ENCODE results near the gene PPP2R5B. TPM values are rescaled to one million over a fixed set of nuclear protein-coding genes. Genes with fewer than 3 reads are reported as not detected.

Gene PPP2R5B
- total and polyA plus RNA-seq, 9 of the 15 experiments (the other 6 are each of a cell fraction or from before 2014, with no cell fraction given) = 0.10 to 7.8 (median 3.3) TPM

DNA sequence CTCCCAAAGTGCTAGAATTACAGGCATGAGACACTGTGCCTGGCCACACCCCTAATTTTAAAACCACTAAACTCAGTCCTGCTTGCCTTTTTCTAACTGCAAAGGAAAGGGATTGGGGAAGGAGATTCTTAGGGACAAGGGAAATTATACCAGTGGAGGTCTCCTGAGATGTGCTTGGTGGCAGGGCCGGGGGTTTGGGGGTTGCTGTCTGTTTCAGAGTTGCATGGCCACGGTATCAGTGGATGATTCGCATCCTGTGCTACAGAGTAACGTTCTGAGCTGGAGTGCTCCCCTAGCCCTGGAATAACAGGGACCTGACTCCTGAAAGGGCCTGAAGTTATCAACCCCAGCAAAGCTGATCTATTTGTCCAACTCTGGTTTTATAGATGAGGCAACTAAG lies 12.1 kb downstream of the PPP2R5B start:
- H3K4me2 ChIP-seq (ENCODE audit: insufficient read depth, low read length) = no peak overlapping the region
- ATAC-seq (no peak; the same call in 1 of the 3 replicates), DNase-seq (ENCODE audit: extremely low read depth in 1 of 4, low spot score in 3 of 4) (no peak), FAIRE-seq (no peak)
- H3K9me1 ChIP-seq (ENCODE audit: control insufficient read depth, insufficient read depth, low read length) = no peaks in the 10 kb centered on the region
- POLR2A ChIA-PET = interaction anchor here (0.6 to 2.3 kb wide), 8 partner anchors 9 to 176 kb away, joined by 3 to 8 read pairs (median 4); partner anchors contain the start of gene SAC3D1
- no peaks in the 10 kb centered on the region; the same call in 1 of the 2 replicates for H4K20me1 ChIP-seq (replicated peaks; ENCODE audit: control insufficient read depth, insufficient read depth, low read length)
- intact Hi-C loops (cut with micrococcal nuclease) = no loop called here
- no peaks in the 10 kb centered on the region for H3K9me3 ChIP-seq (replicated peaks; ENCODE audit: control insufficient read depth, insufficient read depth, low read depth, low read length)
- in situ Hi-C loops (cut with MboI) = no loop called here
- CTCF ChIA-PET (ENCODE audit: low intra/inter-chr PET ratio) = no interaction called here
- H3K27ac ChIP-seq (ENCODE audit: extremely low read depth, low read depth, low read length) = no peak overlapping the region
- no peak overlapping the region for H2AFZ ChIP-seq (ENCODE audit: low read depth, low read length)
- H3K4me3 ChIP-seq = no peak overlapping the region
- no peak overlapping the region; a peak in 1 of 4 replicates for H3K9ac ChIP-seq (ENCODE audit: insufficient read depth in 1 of 2, low read depth in 2 of 2, low read length in 2 of 2)
- no peaks in the 10 kb centered on the region; a peak in 1 of 5 replicates for H3K27me3 ChIP-seq (ENCODE audit: control insufficient read depth in 2 of 2, insufficient read depth in 2 of 2, low read length in 2 of 2)
- H3K4me1 ChIP-seq (replicated peaks in 1 of 2; ENCODE audit: control insufficient read depth in 2 of 2, insufficient read depth in 2 of 2, low read length in 2 of 2) = peaks cover 8 to 28% of the 10 kb centered on the region in 2 experiments; a peak in 4 of 5 replicates
- WGBS (ENCODE audit: insufficient coverage, low coverage, missing lambda C conversion rate) = 46% methylated on average over 4 of the region's 4 CpGs
- H3K36me3 ChIP-seq (ENCODE audit: control insufficient read depth, insufficient read depth, low read length) = 0 out of 3 replicates have a peak, but pooled peaks cover 3% of the 10 kb centered on the region
- no peaks in the 10 kb centered on the region for H3K79me2 ChIP-seq (ENCODE audit: control insufficient read depth, insufficient read depth, low read length)
- BruUV-seq (replicated peaks) = no TSS peak
- TF ChIP-seq, protein P1, sequence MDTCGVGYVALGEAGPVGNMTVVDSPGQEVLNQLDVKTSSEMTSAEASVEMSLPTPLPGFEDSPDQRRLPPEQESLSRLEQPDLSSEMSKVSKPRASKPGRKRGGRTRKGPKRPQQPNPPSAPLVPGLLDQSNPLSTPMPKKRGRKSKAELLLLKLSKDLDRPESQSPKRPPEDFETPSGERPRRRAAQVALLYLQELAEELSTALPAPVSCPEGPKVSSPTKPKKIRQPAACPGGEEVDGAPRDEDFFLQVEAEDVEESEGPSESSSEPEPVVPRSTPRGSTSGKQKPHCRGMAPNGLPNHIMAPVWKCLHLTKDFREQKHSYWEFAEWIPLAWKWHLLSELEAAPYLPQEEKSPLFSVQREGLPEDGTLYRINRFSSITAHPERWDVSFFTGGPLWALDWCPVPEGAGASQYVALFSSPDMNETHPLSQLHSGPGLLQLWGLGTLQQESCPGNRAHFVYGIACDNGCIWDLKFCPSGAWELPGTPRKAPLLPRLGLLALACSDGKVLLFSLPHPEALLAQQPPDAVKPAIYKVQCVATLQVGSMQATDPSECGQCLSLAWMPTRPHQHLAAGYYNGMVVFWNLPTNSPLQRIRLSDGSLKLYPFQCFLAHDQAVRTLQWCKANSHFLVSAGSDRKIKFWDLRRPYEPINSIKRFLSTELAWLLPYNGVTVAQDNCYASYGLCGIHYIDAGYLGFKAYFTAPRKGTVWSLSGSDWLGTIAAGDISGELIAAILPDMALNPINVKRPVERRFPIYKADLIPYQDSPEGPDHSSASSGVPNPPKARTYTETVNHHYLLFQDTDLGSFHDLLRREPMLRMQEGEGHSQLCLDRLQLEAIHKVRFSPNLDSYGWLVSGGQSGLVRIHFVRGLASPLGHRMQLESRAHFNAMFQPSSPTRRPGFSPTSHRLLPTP (IDR thresholded peaks at IDR 0.05; ENCODE audit: borderline replicate concordance, extremely low read depth, insufficient read length) = no peak
- TF ChIP-seq GABPB2 (CRISPR knock-in tag; conservative IDR thresholded peaks at IDR 0.05) (no peak), SP1 (CRISPR knock-in tag; IDR thresholded peaks at IDR 0.05) (no peak), ZNF121 (CRISPR knock-in tag; conservative IDR thresholded peaks at IDR 0.05) (no peak), ESRRB (CRISPR knock-in tag; IDR thresholded peaks at IDR 0.05; ENCODE audit: borderline replicate concordance) (no peak), SPI1 (IDR thresholded peaks at IDR 0.05; ENCODE audit: borderline replicate concordance, low read depth, low read length) (no peak), STAG1 (CRISPR knock-in tag; IDR thresholded peaks at IDR 0.05; ENCODE audit: borderline replicate concordance) (no peak), MAFG (tag; conservative IDR thresholded peaks at IDR 0.05) (no peak), ZNF124 (CRISPR knock-in tag; IDR thresholded peaks at IDR 0.05) (no peak), DIDO1 (tag; IDR thresholded peaks at IDR 0.05; ENCODE audit: low read depth) (no peak), CREM (IDR thresholded peaks at IDR 0.05; ENCODE audit: low read depth) (no peak), BMI1 (IDR thresholded peaks at IDR 0.05; ENCODE audit: low read length) (no peak), HDAC1 (IDR thresholded peaks at IDR 0.05) (no peak), JUN (IDR thresholded peaks at IDR 0.05; ENCODE audit: borderline replicate concordance, low read depth, low read length) (no peak), JUN (CRISPR knock-in tag; IDR thresholded peaks at IDR 0.05; ENCODE audit: borderline replicate concordance) (no peak)
- TF ChIP-seq, protein P2, sequence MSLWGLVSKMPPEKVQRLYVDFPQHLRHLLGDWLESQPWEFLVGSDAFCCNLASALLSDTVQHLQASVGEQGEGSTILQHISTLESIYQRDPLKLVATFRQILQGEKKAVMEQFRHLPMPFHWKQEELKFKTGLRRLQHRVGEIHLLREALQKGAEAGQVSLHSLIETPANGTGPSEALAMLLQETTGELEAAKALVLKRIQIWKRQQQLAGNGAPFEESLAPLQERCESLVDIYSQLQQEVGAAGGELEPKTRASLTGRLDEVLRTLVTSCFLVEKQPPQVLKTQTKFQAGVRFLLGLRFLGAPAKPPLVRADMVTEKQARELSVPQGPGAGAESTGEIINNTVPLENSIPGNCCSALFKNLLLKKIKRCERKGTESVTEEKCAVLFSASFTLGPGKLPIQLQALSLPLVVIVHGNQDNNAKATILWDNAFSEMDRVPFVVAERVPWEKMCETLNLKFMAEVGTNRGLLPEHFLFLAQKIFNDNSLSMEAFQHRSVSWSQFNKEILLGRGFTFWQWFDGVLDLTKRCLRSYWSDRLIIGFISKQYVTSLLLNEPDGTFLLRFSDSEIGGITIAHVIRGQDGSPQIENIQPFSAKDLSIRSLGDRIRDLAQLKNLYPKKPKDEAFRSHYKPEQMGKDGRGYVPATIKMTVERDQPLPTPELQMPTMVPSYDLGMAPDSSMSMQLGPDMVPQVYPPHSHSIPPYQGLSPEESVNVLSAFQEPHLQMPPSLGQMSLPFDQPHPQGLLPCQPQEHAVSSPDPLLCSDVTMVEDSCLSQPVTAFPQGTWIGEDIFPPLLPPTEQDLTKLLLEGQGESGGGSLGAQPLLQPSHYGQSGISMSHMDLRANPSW (CRISPR knock-in tag; IDR thresholded peaks at IDR 0.05) = no peak
